Measurements from ENCODE around the gene ADAMTS16.

GRCh38 chr5:5199495-5199894 lies 59.4 kb downstream of the ADAMTS16 start:
- TF ChIP-seq POLR2AphosphoS5 (IDR thresholded peaks at IDR 0.05; ENCODE audit: borderline replicate concordance, low read depth, low read length) (no peak), EZH2 (IDR thresholded peaks at IDR 0.05) (no peak), FOXP2 (optimal IDR thresholded peaks at IDR 0.05; ENCODE audit: control extremely low read depth, extremely low read length, insufficient read depth) (no peak)
